MM.1S (cell line): ENCODE measurements around the gene ABCC4.

Experiments used
- EZH2 ChIP-seq: fragments of 300-600 bp; sonication (generic); optimal IDR thresholded peaks from 2 replicates; pipeline ENCODE3; 2017; ENCODE audit warnings: low read depth, mild to moderate bottlenecking, antibody characterized with exemption, low read length, mixed read lengths
- TF ChIP-seq, protein P1 (sequence below): fragments of 300-600 bp; sonication (generic); IDR thresholded peaks from 2 replicates; pipeline ENCODE4 v1.5.1; 2016; ENCODE audit warnings: antibody characterized with exemption, low read length, mixed read lengths

- no peak for TF ChIP-seq EZH2
- TF ChIP-seq, protein P1, sequence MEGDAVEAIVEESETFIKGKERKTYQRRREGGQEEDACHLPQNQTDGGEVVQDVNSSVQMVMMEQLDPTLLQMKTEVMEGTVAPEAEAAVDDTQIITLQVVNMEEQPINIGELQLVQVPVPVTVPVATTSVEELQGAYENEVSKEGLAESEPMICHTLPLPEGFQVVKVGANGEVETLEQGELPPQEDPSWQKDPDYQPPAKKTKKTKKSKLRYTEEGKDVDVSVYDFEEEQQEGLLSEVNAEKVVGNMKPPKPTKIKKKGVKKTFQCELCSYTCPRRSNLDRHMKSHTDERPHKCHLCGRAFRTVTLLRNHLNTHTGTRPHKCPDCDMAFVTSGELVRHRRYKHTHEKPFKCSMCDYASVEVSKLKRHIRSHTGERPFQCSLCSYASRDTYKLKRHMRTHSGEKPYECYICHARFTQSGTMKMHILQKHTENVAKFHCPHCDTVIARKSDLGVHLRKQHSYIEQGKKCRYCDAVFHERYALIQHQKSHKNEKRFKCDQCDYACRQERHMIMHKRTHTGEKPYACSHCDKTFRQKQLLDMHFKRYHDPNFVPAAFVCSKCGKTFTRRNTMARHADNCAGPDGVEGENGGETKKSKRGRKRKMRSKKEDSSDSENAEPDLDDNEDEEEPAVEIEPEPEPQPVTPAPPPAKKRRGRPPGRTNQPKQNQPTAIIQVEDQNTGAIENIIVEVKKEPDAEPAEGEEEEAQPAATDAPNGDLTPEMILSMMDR, result no peak
Observed at GRCh38 chr13:95159458-95159857, 141.8 kb downstream of the ABCC4 start.
